Liver (tissue), 9 donors: ENCODE data around the gene ERVV-1. TPM values are rescaled to one million over a fixed set of nuclear protein-coding genes. Genes with fewer than 3 reads are reported as not detected.

Experiments used
- DNase-seq: peaks from one replicate; pipeline ENCODE4 v3.0.0-alpha.2; 2017; ENCODE audit warnings: low spot score
- H3K27ac ChIP-seq, 2 donors: one replicate each; pipeline ENCODE4 v1.7.0; 2013; ENCODE audit warnings: inconsistent platforms in 2 of 2, low read length in 2 of 2, control low read depth in 1 of 2, low read depth in 1 of 2, mild to moderate bottlenecking in 1 of 2
- H3K27me3 ChIP-seq, 4 donors: one replicate each; pipeline versions ENCODE4 v1.6.1 to v1.7.0; 2013; ENCODE audit warnings: low read length in 3 of 4, inconsistent platforms in 1 of 4, mild to moderate bottlenecking in 1 of 4, moderate library complexity in 1 of 4; ENCODE audit not compliant: control insufficient read depth in 4 of 4, insufficient read depth in 4 of 4
- H3K36me3 ChIP-seq, 4 donors: one replicate each; pipeline versions ENCODE4 v1.6.1 to v1.7.0; 2013; ENCODE audit warnings: low read length in 3 of 4, mild to moderate bottlenecking in 3 of 4, low read depth in 1 of 4, moderate library complexity in 1 of 4; ENCODE audit not compliant: control insufficient read depth in 4 of 4, insufficient read depth in 3 of 4
- H3K4me1 ChIP-seq, 4 donors: one replicate each; pipeline versions ENCODE4 v1.6.1 to v1.7.0; 2013; ENCODE audit warnings: low read length in 3 of 4, mild to moderate bottlenecking in 3 of 4, moderate library complexity in 1 of 4; ENCODE audit not compliant: control insufficient read depth in 4 of 4, insufficient read depth in 4 of 4
- H3K4me3 ChIP-seq, 3 donors: one replicate each; pipeline versions ENCODE4 v1.6.1 to v1.7.0; 2013; ENCODE audit warnings: low read length in 3 of 3, control low read depth in 1 of 3, low read depth in 1 of 3, mild to moderate bottlenecking in 1 of 3
- H3K9ac ChIP-seq, 2 donors: one replicate each; pipeline ENCODE4 v1.7.0; 2013; ENCODE audit warnings: low read length in 2 of 2, mild to moderate bottlenecking in 2 of 2, moderate library complexity in 2 of 2, control low read depth in 1 of 2, low read depth in 1 of 2
- H3K9me3 ChIP-seq, 4 donors: one replicate each; pipeline versions ENCODE4 v1.6.1 to v1.7.0; 2013; ENCODE audit warnings: low read length in 3 of 4; ENCODE audit not compliant: control insufficient read depth in 4 of 4
- EGR1 ChIP-seq, 2 donors: IDR thresholded peaks; 2 replicates each; pipeline ENCODE4 v1.6.1; 2016 to 2018; ENCODE audit warnings: antibody characterized with exemption in 2 of 2, low read depth in 2 of 2
- FOXA1 ChIP-seq: IDR thresholded peaks from 2 replicates; pipeline ENCODE4 v1.6.1; 2016; ENCODE audit warnings: antibody characterized with exemption
- FOXA2 ChIP-seq: IDR thresholded peaks from 2 replicates; pipeline ENCODE4 v1.6.1; 2016; ENCODE audit warnings: antibody characterized with exemption
- GABPA ChIP-seq, 2 donors: IDR thresholded peaks in 1 of 2; conservative IDR thresholded peaks in 1 of 2; 2 replicates each; pipeline ENCODE4 v1.6.1; 2016; ENCODE audit warnings: antibody characterized with exemption in 2 of 2, mild to moderate bottlenecking in 1 of 2, moderate library complexity in 1 of 2
- HNF4A ChIP-seq, 2 donors: conservative IDR thresholded peaks; 2 replicates each; pipeline ENCODE4 v1.6.1; 2016; ENCODE audit warnings: antibody characterized with exemption in 2 of 2, mild to moderate bottlenecking in 2 of 2
- HNF4G ChIP-seq: IDR thresholded peaks from 2 replicates; pipeline ENCODE4 v1.6.1; 2016; ENCODE audit warnings: antibody characterized with exemption
- JUND ChIP-seq, 2 donors: IDR thresholded peaks; 2 replicates each; pipeline ENCODE4 v1.6.1; 2016; ENCODE audit warnings: antibody characterized with exemption in 2 of 2
- NR2F2 ChIP-seq: IDR thresholded peaks from 2 replicates; pipeline ENCODE4 v1.6.1; 2016; ENCODE audit warnings: antibody characterized with exemption
- RAD21 ChIP-seq, 2 donors: IDR thresholded peaks; 2 replicates each; pipeline ENCODE4 v1.6.1; 2016; ENCODE audit warnings: antibody characterized with exemption in 2 of 2, mild to moderate bottlenecking in 2 of 2
- RXRA ChIP-seq, 2 donors: IDR thresholded peaks; 2 replicates each; pipeline ENCODE4 v1.6.1; 2017 to 2018; ENCODE audit warnings: antibody characterized with exemption in 2 of 2, mild to moderate bottlenecking in 1 of 2
- SP1 ChIP-seq: IDR thresholded peaks from 2 replicates; pipeline ENCODE4 v1.6.1; 2018; ENCODE audit warnings: antibody characterized with exemption, mild to moderate bottlenecking
- YY1 ChIP-seq: IDR thresholded peaks from 2 replicates; pipeline ENCODE4 v1.6.1; 2016; ENCODE audit warnings: antibody characterized with exemption, mild to moderate bottlenecking
- WGBS: extraction: QIAGEN DNeasy Blood & Tissue Kit; methylation state at CpG from one replicate; pipeline ENCODE4 v1.1.7; 2013; 5-methylcytosine and 5-hydroxymethylcytosine counted together
- polyA plus RNA-seq, 2 donors: library from polyadenylated mRNA; stranded (reverse) in 1 of 2; unstranded in 1 of 2; fragments of 200-250 nt in 1 of 2; fragments of >200 nt in 1 of 2; fragmentation: Nextera tagmentation in 1 of 2; extraction: Ambion mirVana in 1 of 2; gene quantifications; one replicate each; pipeline versions ENCODE4 v1.2.1 to v1.2.3, GENCODE V29; 2013 to 2015
- total RNA-seq, 2 donors: library from RNA; depleted of rRNA; stranded (reverse); fragments of >200 nt; gene quantifications; one replicate each; pipeline ENCODE4 v1.2.3, GENCODE V29; 2014
- TF ChIP-seq, protein P1 (sequence below): IDR thresholded peaks from 2 replicates; pipeline ENCODE4 v1.6.1; 2016; ENCODE audit warnings: antibody characterized with exemption
- TF ChIP-seq, protein P2 (sequence below): IDR thresholded peaks from 2 replicates; pipeline ENCODE4 v1.6.1; 2016; ENCODE audit warnings: antibody characterized with exemption, mild to moderate bottlenecking
- TF ChIP-seq, protein P3 (sequence below): fragments of 150-350 bp; IDR thresholded peaks from 2 replicates; pipeline ENCODE4 v1.5.1; 2017; ENCODE audit warnings: improper control_type of control experiment, low read depth, low read length; ENCODE audit not compliant: missing input control
- TF ChIP-seq, protein P4 (sequence below): IDR thresholded peaks from 2 replicates; pipeline ENCODE4 v1.6.1; 2016; ENCODE audit warnings: antibody characterized with exemption
- TF ChIP-seq, protein P5 (sequence below): IDR thresholded peaks from 2 replicates; pipeline ENCODE4 v1.6.1; 2016; ENCODE audit warnings: antibody characterized with exemption
- donor health status: healthy.
- donor health status: healthy.
- donor health status: healthy.
- donor health status: healthy.
- donor health status: healthy.

Gene ERVV-1
- total and polyA plus RNA-seq, 4 donors: not detected

DNA sequence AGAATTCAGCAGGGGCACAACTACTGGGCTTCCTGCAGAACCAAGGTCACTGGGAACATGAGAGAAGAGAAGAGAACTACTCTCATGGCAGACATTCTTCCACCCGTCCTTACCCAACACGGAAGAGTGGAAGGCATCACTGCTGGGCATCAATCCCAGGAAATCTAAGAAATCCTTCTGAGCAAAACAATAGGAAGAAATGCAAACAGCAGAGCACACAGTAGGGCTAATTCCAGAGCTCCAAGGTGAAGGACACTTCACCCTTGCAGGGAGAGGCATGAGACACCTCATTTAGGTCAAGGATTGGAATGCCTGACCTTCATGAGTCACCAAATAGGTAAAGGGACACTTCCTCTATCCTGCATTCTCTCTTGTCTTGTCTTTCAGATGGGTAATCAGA is 33.7 kb downstream of the ERVV-1 start:
- DNase-seq: no peak
- TF ChIP-seq, protein P1, sequence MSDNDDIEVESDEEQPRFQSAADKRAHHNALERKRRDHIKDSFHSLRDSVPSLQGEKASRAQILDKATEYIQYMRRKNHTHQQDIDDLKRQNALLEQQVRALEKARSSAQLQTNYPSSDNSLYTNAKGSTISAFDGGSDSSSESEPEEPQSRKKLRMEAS: no peak
- TF ChIP-seq SP1 (no peak), RAD21 (IDR thresholded peaks at IDR 0.05) (no peak), FOXA2 (no peak), HNF4G (no peak), FOXA1 (no peak)
- TF ChIP-seq, protein P2, sequence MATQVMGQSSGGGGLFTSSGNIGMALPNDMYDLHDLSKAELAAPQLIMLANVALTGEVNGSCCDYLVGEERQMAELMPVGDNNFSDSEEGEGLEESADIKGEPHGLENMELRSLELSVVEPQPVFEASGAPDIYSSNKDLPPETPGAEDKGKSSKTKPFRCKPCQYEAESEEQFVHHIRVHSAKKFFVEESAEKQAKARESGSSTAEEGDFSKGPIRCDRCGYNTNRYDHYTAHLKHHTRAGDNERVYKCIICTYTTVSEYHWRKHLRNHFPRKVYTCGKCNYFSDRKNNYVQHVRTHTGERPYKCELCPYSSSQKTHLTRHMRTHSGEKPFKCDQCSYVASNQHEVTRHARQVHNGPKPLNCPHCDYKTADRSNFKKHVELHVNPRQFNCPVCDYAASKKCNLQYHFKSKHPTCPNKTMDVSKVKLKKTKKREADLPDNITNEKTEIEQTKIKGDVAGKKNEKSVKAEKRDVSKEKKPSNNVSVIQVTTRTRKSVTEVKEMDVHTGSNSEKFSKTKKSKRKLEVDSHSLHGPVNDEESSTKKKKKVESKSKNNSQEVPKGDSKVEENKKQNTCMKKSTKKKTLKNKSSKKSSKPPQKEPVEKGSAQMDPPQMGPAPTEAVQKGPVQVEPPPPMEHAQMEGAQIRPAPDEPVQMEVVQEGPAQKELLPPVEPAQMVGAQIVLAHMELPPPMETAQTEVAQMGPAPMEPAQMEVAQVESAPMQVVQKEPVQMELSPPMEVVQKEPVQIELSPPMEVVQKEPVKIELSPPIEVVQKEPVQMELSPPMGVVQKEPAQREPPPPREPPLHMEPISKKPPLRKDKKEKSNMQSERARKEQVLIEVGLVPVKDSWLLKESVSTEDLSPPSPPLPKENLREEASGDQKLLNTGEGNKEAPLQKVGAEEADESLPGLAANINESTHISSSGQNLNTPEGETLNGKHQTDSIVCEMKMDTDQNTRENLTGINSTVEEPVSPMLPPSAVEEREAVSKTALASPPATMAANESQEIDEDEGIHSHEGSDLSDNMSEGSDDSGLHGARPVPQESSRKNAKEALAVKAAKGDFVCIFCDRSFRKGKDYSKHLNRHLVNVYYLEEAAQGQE: no peak
- TF ChIP-seq, protein P3, sequence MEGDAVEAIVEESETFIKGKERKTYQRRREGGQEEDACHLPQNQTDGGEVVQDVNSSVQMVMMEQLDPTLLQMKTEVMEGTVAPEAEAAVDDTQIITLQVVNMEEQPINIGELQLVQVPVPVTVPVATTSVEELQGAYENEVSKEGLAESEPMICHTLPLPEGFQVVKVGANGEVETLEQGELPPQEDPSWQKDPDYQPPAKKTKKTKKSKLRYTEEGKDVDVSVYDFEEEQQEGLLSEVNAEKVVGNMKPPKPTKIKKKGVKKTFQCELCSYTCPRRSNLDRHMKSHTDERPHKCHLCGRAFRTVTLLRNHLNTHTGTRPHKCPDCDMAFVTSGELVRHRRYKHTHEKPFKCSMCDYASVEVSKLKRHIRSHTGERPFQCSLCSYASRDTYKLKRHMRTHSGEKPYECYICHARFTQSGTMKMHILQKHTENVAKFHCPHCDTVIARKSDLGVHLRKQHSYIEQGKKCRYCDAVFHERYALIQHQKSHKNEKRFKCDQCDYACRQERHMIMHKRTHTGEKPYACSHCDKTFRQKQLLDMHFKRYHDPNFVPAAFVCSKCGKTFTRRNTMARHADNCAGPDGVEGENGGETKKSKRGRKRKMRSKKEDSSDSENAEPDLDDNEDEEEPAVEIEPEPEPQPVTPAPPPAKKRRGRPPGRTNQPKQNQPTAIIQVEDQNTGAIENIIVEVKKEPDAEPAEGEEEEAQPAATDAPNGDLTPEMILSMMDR: no peak
- TF ChIP-seq, protein P4, sequence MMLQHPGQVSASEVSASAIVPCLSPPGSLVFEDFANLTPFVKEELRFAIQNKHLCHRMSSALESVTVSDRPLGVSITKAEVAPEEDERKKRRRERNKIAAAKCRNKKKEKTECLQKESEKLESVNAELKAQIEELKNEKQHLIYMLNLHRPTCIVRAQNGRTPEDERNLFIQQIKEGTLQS: no peak
- no peak overlapping the region for H3K9ac ChIP-seq
- H3K27ac ChIP-seq: no peak overlapping the region
- WGBS: 89% methylated on average over 2 of the region's 2 CpGs
- H3K27me3 ChIP-seq: no peaks in the 10 kb centered on the region
- H3K36me3 ChIP-seq: no peaks in the 10 kb centered on the region
- H3K9me3 ChIP-seq: peaks cover 10 to 38% (median 22%) of the 10 kb centered on the region in 4 donors
- no peaks in the 10 kb centered on the region for H3K4me1 ChIP-seq
- H3K4me3 ChIP-seq: peak overlapping the region in 2 of 3 donors; percentile 20 to 31

- Histone ChIP-seq H3K9me3 (peaks cover 7 to 23% (median 15%) of the 10 kb centered on the region in 4 donors), H3K9ac (no peak overlapping the region), H3K4me3 (no peak overlapping the region), H3K4me1 (no peaks in the 10 kb centered on the region), H3K27ac (no peak overlapping the region), H3K36me3 (no peaks in the 10 kb centered on the region), H3K27me3 (no peaks in the 10 kb centered on the region)
- DNase-seq: no peak
- WGBS: 21% methylated on average over 2 of the region's 2 CpGs
- TF ChIP-seq, protein P5, sequence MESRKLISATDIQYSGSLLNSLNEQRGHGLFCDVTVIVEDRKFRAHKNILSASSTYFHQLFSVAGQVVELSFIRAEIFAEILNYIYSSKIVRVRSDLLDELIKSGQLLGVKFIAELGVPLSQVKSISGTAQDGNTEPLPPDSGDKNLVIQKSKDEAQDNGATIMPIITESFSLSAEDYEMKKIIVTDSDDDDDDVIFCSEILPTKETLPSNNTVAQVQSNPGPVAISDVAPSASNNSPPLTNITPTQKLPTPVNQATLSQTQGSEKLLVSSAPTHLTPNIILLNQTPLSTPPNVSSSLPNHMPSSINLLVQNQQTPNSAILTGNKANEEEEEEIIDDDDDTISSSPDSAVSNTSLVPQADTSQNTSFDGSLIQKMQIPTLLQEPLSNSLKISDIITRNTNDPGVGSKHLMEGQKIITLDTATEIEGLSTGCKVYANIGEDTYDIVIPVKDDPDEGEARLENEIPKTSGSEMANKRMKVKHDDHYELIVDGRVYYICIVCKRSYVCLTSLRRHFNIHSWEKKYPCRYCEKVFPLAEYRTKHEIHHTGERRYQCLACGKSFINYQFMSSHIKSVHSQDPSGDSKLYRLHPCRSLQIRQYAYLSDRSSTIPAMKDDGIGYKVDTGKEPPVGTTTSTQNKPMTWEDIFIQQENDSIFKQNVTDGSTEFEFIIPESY: no peak
- TF ChIP-seq EGR1 (IDR thresholded peaks at IDR 0.05; ENCODE audit: low read depth in 2 of 2): no peak
- no peak for TF ChIP-seq RXRA (IDR thresholded peaks at IDR 0.05)
- TF ChIP-seq YY1: no peak
- TF ChIP-seq, protein P3: no peak
- no peak for TF ChIP-seq FOXA1
- TF ChIP-seq RAD21 (IDR thresholded peaks at IDR 0.05): no peak
- TF ChIP-seq, protein P1: no peak
- TF ChIP-seq HNF4A (conservative IDR thresholded peaks at IDR 0.05): no peak
- TF ChIP-seq, protein P4: no peak
- TF ChIP-seq NR2F2: no peak
- no peak for TF ChIP-seq GABPA (IDR thresholded peaks at IDR 0.05 in 1 of 2, conservative IDR thresholded peaks at IDR 0.05 in 1 of 2)
- no peak for TF ChIP-seq JUND (IDR thresholded peaks at IDR 0.05)
Observed at GRCh38 chr19:53055117-53055516, 41.4 kb downstream of the ERVV-1 start.
